Mucosa of gallbladder (tissue), 1 donor: ENCODE measurements around the gene BAAT. TPM values are rescaled to one million over a fixed set of nuclear protein-coding genes. Genes with fewer than 3 reads are reported as not detected.
"Not testable (repeated sequence)": the region's sequence is repeated elsewhere in the genome, so short reads cannot be mapped to it uniquely, and the experiment has no call there.

ENCODE experiments used
- DNase-seq: peaks from one replicate; pipeline ENCODE4 v3.0.0-alpha.2; 2020; ENCODE audit warnings: low spot score
- total RNA-seq: library from RNA; stranded (reverse); gene quantifications from one replicate; pipeline ENCODE4 v1.2.1, GENCODE V29; 2021
- donor health status: DM: no; HTN: no; CAD: no.

BAAT gene
- total RNA-seq = 117 TPM

DNA sequence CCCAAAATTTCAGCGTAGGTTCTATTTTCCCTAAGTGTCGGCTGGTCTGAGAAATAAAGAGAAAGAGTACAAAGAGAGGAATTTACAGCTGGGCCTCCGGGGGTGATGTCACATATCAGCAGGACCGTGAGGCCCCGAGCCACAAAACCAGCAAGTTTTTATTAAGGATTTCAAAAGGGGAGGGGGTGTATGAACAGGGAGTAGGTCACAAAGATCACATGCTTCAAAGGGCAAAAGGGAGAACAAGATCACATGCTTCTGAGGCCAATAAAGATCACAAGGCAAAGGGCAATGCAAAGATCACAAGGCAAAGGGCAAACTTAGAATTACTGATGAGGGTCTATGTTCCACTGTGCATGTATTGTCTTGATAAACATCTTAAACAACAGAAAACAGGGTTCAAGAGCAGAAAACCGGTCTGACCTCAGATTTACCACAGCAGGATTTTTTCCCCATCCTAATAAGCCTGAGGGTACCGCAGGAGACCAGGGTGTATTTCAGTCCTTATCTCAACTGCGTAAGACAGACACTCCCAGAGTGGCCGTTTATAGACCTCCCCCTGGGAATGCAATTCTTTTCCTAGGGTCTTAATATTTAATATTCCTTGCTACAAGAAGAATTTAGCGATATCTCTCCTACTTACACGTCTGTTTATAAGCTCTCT, at the start of gene BAAT:
Gene BAAT, minus strand, starts transcription at position 134 of the 664 bp plus-strand sequence. CDS start 13,602 bp downstream, outside the sequence.
- DNase-seq = not testable (repeated sequence)

DNA sequence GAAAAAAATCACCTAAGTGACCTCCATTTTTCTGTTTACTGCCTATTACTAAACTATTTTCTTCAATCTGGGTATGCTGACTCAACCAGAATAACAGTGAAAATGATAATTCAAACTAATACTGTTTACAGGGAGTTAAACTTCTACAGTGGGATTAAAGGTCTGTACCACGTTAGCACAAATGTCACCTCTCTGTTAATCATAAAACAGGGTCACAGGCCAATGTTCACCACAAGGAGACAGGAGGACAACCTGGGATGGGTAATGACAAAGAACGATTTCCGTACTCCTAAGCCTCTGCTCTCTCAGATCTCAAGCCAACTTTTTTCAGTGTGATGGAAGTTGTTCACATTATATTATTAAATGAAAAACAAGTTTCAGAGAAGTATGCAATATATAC, 48.4 kb upstream of the BAAT start:
- peak; percentile 72 for DNase-seq

DNA sequence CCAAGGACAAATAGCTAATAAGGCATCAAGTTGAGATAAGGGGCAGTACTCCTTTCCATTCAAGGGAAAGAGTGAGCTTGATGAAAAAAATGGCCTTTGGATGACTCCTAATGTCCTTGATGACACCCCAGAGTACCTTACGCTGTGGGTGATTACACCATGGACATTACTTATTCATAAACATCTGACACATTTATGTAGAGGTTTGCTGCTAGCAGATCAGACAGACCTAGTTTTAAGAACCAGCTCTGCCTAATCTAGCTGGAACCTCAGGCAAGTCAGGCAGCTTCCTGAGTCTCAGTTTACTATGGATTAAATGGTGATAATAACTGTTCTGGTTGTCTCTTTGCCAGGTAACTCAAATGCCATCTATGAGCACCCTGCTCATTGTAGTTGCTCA, 47.9 kb upstream of the BAAT start:
- no peak for DNase-seq

DNA sequence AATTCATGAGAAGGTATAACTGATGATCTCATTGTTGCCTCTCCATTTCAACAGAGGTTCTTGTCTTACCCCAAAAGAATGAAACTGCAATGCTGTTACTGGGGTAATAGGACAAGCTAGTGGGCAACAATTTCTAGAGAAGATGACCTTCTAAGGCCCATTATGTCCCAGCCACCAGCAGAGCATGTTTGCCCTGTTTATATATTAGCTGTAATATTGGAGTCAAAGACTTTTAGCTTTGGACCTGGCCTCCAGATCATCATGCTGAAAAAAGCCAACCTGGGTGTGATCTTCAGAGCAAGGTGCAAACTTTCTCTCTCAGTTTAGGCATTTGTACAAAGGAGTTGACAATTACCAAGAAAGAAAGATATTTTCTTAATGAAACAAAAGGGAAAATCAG, 47.4 kb upstream of the BAAT start:
- DNase-seq = no peak

DNA sequence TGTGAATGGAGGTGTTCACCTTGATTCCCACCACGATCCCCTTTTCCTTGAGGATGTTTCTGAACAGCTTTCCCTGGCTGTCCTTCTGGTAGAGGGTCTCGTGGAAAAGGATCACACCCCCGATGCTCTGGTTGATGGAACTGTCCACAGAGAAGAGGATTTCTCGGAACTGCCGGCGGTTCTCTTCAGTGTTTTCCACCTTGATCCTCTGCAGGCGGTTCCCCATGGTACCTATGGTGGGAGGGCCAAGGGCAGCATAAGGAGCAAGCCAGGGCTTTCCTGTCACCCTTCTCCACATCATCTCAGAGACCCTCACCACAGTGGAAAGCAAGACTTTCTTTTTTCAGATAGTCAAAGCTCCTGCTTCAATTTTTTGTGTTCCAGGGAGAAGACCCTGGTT, 44.9 kb upstream of the BAAT start:
- DNase-seq = no peak

DNA sequence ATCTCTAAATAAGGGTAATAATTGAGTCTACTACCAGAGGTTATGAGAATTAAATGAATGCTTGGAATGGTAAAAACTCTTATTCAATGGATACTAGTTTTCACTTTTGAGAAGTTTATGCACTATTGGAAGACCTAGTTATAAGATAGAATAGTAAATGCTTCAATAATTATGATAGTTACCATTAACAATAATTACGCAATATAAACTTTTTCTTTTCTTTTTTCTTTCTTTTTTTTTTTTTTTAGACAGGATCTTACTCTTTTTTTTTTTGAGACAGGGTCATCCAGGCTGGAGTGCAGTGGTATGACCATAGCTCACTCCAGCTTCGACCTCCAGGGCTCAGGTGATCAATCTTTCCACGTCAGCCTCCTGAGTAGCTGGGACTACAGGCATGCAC, 44.1 kb upstream of the BAAT start:
- no peak for DNase-seq

DNA sequence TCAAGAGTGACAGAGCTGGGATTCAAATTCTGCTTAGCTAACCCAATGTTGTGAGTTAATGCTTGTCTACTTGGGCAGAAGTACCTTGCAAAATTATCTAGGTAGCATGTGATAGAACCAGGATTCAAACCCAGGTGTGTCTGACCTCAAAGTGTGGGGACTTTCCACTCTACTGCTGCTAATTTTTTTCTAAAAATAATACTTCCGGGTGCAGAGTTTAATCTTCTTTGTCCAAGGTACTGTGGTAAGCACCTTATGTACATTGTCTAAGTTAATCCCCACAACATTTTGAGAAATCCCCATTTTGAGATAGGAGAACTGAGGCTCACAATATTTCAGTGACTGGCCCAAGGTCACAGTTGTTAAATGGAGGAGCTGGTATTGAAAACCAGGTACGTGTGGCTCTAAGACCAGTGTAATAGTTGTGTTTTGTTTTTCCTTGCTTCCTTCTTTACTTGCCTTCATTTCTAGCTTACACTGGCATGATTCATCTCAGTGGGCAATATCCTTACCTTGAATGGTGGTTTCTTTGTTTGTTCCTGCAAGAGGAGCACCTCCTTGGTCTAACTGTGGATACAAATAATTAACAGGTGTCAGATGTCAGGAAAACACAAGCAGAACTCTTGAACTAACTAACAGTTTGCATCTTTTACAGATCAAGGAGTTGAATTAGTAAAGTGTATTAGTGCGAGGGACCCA, 43.3 kb upstream of the BAAT start:
- DNase-seq = no peak

DNA sequence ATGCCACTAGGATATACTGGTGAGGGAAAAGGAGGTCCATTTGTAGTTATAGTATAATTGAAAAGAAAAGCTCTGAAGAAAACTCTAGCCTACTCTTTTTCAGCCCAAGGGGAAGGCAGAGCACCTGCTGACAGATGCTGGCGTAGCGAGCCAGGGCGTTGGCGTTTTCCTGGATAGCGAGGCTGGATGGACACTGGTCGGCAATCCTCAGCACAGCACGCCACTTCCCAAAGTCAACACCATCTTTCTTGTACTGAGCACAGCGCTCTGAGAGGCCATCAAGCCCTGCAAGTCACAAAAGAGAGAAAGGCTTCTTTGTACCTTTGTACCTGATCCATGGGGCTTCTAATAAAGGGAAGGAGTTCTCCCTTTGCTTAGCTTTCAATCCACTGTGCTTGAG, 42.6 kb upstream of the BAAT start:
- no peak for DNase-seq

DNA sequence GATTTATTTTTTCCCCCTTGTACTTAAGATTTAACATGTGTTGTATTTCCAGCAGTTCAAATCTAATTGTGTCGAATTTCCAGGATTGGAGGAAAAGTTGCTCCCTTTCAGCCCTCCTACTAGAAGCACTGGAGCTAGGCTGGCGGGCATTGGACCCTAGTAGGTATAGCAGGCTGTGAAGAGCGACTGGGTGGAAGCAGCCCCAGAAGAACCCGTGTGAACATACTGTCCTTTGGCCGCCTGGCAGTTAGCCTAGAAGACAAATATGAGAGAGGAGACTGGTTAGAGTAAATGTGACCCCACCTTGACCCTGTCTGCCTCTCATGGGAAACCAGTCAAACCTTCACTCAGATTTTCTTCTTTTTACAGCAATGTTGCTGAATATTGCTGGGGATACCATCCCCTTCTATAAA, 36.9 kb upstream of the BAAT start:
- peak; percentile 86 for DNase-seq

DNA sequence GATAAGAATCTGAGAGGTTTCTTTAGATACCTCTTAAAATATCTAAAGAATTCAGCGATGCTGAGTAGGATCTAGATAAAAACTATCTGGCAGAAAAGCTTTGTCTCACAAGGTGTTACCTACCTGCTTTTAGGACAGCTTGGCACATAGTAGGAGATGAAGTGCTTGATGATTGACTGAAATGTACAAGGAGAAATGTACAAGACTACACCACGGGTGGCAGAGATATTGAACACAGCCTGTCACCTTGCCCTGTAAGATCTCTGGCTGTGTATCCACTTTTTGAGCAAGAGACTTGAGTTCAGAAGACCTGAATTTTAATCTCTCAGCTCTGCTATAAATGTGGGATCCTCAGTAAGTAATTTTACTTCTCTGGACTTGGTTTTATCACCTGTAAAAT, 35.1 kb upstream of the BAAT start:
- DNase-seq = no peak

DNA sequence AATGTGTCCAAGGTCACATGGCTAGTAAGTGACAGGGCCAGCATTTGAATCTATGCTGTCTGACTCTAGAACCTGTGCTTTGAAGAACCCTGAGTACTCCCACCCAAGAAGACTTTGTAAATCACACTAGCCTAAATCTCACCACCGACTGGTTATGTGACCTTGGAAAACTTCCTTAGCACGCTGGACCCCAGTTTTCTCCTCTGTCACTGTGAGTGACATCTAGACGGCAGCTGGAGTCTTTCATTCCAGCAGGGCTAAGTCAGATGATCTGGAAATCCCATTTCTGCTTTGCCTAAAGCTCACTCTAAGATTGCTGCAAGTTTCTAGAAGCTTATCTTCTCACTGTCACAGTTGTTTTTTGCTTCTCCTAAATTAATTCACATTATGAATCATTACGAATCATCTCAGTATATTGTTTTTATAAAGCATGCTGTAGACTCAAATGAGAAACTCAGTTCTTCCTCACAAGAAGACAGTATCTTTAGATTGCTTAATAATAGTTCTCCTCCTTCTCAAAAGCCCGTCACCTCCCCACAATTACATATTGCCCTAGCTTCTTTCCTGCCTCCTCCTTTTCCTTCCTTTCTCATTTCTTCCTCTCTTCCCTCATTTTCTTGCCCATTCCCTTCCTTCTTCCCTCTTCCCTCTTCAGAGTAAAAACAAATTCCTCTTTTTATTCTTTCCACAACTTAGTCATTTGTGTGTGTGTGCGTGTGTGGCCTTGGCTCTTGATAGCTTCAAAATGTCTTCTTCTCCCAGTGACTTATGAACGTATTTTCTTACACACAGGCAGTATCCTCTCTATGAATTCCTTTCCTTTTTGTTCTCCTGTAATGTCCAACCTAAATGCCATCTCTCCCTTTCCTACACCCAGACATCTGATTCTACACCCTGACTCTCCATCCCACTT, 34.0 kb upstream of the BAAT start:
- no peak for DNase-seq

DNA sequence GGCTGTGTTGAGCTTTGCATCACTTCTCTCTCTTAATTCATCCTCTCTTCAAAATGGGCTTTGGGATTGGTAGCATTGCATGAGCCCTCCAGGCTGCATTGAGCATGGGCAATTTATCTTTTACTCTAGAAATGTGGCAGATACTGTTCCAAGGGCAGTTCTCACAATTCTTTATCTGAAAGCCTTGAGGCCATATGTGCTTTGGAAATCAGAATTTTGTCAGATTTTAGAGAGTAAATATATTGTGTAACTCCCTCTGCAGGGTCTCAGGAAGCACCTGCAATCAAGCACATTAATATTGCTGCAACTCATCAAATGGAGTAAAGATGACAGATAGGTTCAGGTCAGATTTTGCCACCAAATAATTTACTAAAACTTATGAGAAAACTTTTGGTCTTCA, 33.2 kb upstream of the BAAT start:
- no peak for DNase-seq

DNA sequence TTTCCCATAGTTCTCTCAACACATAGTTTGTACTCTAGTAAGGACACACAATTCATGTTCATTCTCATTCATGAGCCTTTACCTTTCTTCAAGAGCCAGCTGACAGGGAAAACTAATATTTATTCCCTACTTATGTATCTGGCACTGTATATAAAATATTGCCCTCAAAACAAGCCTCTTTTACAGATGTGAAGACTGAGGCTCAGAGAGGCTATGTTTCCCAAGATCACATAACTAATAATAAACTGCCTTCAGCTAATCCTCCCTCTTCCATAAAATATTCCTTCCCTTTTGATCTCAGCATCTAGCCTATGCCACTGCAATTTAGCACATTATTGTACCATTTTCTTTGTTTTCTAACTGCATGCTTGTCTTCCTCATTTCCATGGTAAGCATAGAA, 32.6 kb upstream of the BAAT start:
- DNase-seq = no peak

DNA sequence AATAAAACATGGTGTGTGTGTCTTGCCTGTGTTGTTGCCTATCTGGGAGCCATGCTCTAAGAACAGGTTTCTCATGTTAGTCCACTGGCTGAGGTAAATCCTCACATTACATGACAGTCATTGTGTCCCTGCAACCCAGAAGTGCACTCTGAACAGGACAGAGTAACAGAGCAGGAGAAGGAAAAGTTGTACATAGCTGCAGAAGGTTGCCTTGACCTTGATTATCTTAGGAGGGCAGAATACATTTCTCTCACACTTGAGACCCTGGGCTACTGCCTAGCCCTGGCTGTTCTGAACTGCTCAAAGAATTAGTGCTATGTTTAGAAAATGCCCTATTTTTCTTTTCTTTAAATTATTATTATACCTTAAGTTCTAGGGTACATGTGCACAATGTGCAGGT, 30.8 kb upstream of the BAAT start:
- no peak for DNase-seq

DNA sequence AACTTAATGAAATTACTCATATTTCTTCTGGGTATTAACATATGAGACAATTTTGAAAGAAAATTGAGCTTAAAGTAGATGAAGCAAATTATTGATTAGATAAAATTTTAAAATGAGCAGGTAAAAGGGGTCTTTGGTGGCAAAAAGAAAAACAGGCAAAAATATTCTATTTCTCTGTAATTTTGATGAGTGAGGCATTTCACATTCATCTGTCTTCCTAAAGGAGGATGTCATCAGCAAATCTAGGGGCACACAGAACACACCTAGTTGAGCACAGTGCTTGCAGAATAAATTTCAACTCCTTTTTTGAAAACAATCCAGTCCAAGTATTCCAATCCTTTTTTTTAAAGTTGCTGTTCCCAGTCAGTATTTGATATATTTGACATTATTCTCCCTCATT, 30.0 kb upstream of the BAAT start:
- DNase-seq = no peak

DNA sequence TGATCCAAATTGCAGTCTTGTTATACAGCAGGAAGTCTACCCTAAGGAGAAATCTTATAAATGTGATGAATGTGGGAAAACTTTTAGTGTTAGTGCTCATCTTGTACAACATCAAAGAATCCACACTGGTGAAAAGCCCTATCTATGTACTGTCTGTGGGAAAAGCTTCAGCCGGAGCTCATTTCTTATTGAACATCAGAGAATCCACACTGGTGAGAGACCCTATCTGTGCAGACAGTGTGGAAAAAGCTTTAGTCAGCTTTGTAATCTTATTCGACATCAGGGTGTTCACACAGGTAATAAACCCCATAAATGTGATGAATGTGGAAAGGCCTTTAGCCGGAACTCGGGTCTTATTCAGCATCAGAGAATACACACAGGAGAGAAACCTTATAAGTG, 24.3 kb upstream of the BAAT start:
- no peak for DNase-seq

DNA sequence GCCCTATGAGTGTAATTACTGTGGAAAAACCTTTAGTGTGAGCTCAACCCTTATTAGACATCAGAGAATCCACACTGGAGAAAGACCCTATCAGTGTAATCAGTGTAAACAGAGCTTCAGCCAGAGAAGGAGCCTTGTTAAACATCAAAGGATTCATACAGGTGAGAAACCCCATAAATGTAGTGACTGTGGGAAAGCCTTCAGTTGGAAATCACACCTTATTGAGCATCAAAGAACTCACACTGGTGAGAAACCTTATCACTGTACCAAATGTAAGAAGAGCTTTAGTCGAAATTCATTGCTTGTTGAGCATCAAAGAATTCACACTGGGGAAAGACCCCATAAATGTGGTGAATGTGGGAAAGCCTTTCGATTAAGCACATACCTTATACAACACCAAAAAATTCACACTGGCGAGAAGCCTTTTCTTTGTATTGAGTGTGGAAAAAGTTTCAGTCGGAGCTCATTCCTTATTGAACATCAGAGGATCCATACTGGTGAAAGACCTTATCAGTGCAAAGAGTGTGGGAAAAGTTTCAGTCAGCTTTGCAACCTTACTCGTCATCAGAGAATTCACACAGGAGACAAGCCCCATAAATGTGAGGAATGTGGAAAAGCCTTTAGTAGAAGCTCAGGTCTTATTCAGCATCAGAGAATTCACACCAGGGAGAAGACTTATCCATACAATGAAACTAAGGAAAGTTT, 23.7 kb upstream of the BAAT start:
- no peak for DNase-seq

DNA sequence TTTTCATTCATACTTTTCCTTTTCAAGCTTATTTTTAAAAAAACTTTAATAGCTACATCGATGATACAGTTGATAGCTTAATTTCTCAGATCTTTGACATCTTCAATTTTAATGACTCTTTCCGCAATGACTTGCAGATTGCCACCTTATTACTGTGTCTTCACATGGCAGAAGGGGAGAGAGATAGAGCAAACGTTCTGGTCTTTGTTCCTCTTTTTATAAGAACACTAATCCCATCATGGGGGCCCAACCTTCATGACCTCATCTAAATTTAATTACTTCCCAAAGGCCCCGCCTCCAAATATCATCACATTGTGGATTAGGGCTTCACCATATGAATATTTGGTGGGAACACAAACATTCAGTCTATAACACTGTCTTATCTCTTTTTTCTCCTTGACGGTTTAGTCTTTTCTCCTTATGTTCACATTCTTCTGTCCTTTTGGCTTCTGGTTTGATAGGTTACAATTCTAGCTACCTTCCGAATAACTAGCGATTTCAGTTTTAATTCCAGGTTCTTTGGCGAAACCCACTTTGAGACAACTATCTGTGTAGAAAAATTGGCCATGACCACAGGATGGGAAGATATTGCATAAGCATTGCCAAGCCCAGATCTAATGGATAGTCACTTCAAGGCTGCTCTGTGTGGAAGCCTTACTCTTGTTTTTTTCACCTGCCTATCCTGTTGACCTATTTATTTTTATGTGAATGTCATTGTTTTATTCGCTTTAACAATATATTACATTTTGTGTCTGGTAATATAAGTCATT, 18.9 kb upstream of the BAAT start:
- DNase-seq = no peak

DNA sequence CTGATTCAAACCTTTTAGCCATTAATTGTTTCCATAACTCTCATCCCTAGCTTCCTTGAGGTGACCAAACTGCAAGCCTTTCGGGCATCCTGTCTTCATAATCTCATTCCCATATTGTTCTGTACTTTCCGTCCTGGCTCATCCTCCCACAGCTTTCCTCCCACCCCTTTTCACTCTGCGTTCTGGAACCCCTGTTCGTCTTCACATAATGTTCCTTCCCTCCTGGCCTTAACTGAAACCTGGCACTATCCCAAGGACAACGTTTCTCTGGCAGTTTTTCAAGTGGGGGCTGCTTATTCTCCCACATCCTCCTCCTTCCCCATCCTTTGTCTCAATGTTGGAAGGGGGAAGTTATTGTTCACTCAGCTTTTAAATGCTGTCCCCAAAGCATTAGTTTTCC, 15.3 kb upstream of the BAAT start:
- no peak for DNase-seq

DNA sequence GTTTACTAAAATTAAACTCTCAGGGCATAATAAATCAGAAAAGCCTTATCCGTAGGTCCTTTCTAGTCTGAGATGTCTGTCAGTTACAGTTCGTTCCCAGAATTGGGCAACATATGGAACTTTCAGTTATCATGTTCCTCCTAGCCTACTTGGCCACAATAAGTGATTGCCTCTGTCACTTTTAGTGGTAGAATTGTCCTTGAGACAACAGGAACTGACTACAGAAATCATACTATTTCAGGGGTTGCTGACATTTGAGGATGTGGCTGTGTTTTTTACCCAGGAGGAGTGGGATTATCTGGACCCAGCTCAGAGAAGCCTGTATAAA, 14.8 kb upstream of the BAAT start:
- no peak for DNase-seq

DNA sequence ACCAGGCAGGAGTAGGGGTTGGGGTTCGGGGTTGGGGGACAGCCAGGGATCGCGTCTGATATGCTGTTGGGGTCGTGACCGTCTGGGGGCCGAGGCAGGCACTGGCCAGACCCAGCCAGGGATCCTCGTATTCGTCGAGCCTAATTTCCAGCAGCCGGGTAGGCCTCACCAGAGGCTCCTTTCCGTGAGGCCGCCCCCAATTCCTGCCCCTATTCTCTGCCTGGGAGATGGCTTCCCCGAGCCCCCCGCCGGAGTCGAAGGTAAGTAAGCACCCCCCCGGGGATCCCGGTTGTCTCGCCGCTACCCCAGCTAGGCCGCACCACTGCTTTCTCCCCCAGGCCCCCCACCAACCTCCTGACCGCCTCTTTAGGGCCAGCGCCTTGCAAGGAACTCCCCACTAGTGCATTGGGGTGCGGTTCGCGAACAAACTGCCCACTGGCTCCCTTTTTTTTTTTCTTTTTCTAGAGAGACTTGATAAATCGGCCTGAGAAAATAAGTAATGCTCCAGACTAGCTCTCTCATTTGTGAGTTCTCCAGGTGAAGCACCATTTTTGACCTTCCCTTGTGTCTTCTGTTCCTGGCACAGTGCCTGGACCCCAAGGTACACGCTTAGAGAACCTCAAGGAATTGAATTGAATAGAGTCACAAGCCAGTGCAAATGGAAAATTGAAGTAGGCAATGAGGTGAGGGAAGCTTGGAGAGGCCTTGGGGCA, 14.3 kb upstream of the BAAT start:
- no peak for DNase-seq
